HL-60 (cell line): ENCODE results near the gene CYP2A13.

Experiments used
- DNase-seq, 2 experiments: peaks; one replicate each; pipeline ENCODE4 v3.0.0-alpha.2; 2010 to 2020; ENCODE audit warnings: low read depth in 1 of 2, low spot score in 1 of 2
- H3K27ac ChIP-seq: fragments of 250-450 bp; sonication (Bioruptor Pico); replicated peaks from 2 replicates; pipeline ENCODE4 v1.5.1; 2020; ENCODE audit warnings: mild to moderate bottlenecking, moderate library complexity
- H3K27me3 ChIP-seq: fragments of 250-450 bp; sonication (Bioruptor Pico); 2 replicates; pipeline ENCODE4 v1.5.1; 2021; ENCODE audit warnings: mild to moderate bottlenecking, moderate library complexity; ENCODE audit not compliant: insufficient read depth, poor library complexity, severe bottlenecking
- H3K4me3 ChIP-seq: replicated peaks from 2 replicates; pipeline ENCODE4 v1.5.1; 2011; ENCODE audit warnings: mild to moderate bottlenecking, control low read depth, low read length; ENCODE audit not compliant: insufficient read depth
- CTCF ChIP-seq: IDR thresholded peaks from one replicate; pipeline ENCODE4 v1.5.1; 2011; ENCODE audit warnings: low read length, control low read depth, inconsistent platforms; ENCODE audit not compliant: insufficient read depth
- GABPA ChIP-seq: IDR thresholded peaks from 2 replicates; pipeline ENCODE4 v1.6.1; 2012; ENCODE audit warnings: low read depth
- POLR2AphosphoS5 ChIP-seq: IDR thresholded peaks from 2 replicates; pipeline ENCODE4 v1.6.1; 2012; ENCODE audit warnings: low read depth
- REST ChIP-seq: IDR thresholded peaks from 2 replicates; pipeline ENCODE4 v1.6.1; 2012; ENCODE audit warnings: low read depth; ENCODE audit not compliant: insufficient replicate concordance
- SPI1 ChIP-seq: IDR thresholded peaks from 2 replicates; pipeline ENCODE4 v1.6.1; 2012; ENCODE audit warnings: low read depth, mild to moderate bottlenecking, borderline replicate concordance

Gene CYP2A13

GRCh38 chr19:41111750-41112295 is 23.6 kb downstream of the CYP2A13 start:
- DNase-seq = no peak
- H3K4me3 ChIP-seq = no peak overlapping the region
- no peaks in the 10 kb centered on the region for H3K27me3 ChIP-seq
- TF ChIP-seq REST = no peak
- H3K27ac ChIP-seq = no peak overlapping the region

GRCh38 chr19:41112728-41113290 is 24.6 kb downstream of the CYP2A13 start:
- H3K27ac ChIP-seq = no peak overlapping the region
- DNase-seq = no peak

GRCh38 chr19:41114132-41114531 is 25.9 kb downstream of the CYP2A13 start, which contains the start of gene CYP2F1:
Gene CYP2F1 (plus strand): TSS chr19:41114432. CDS start chr19:41116189, 1,757 bp downstream.
- no peak within 1 kb of the TSS for H3K4me3 ChIP-seq
- no peaks in the 10 kb centered on the region for H3K27me3 ChIP-seq

More at GRCh38 chr19:41112728-41113290, 24.6 kb downstream of the CYP2A13 start:
- TF ChIP-seq POLR2AphosphoS5 (no peak), GABPA (no peak), CTCF (no peak), REST (no peak), SPI1 (no peak)
- Histone ChIP-seq H3K27me3 (no peaks in the 10 kb centered on the region), H3K4me3 (no peak overlapping the region)

More at GRCh38 chr19:41114132-41114531, 25.9 kb downstream of the CYP2A13 start, which contains the start of gene CYP2F1:
- DNase-seq = no peak
- no peak within 1 kb of the TSS for H3K27ac ChIP-seq
- TF ChIP-seq SPI1 = no peak
- no peak for TF ChIP-seq POLR2AphosphoS5
- TF ChIP-seq CTCF = no peak
- no peak for TF ChIP-seq GABPA
- TF ChIP-seq REST = no peak
